Activated CD8-positive, alpha-beta memory T cell treated with anti-CD3 and anti-CD28 coated beads, Interleukin-2, amount 10 ng/mL, durations not matched to agents 7 days and 5 days (primary cell): Measurements from ENCODE around the gene DIPK1B. TPM values are rescaled to one million over a fixed set of nuclear protein-coding genes. Genes with fewer than 3 reads are reported as not detected.

Experiments used
- ATAC-seq: fragments of 150-1000 bp; cut with Tn5 transposase; one replicate; pipeline ENCODE4 v1.10.0; 2021; ENCODE audit warnings: moderate library complexity
- CTCF ChIA-PET: fragments of 350-600 bp; sonication (Branson Sonifier 250); formaldehyde crosslinking; loops from one replicate; lab custom pipeline; 2021; ENCODE audit warnings: antibody characterized with exemption; lab: Charles Lee
- DNase-seq: peaks from one replicate; pipeline ENCODE4 v3.0.0-alpha.2; 2020
- H3K27ac Mint-ChIP-seq: one replicate; pipeline ENCODE4 v1.8.0; 2021; ENCODE audit warnings: mild to moderate bottlenecking, mixed read lengths
- H3K27me3 Mint-ChIP-seq: one replicate; pipeline ENCODE4 v1.8.0; 2021; ENCODE audit warnings: mixed read lengths
- H3K36me3 Mint-ChIP-seq: one replicate; pipeline ENCODE4 v1.8.0; 2021; ENCODE audit warnings: mild to moderate bottlenecking, mixed read lengths
- H3K4me1 Mint-ChIP-seq: one replicate; pipeline ENCODE4 v1.8.0; 2021; ENCODE audit warnings: mixed read lengths
- H3K4me3 Mint-ChIP-seq: one replicate; pipeline ENCODE4 v1.8.0; 2021; ENCODE audit warnings: mild to moderate bottlenecking, moderate library complexity, mixed read lengths
- H3K9me3 Mint-ChIP-seq: one replicate; pipeline ENCODE4 v1.8.0; 2022; ENCODE audit warnings: low read depth, mixed read lengths
- total RNA-seq, 2 experiments: library from RNA; stranded (reverse); gene quantifications; one replicate each; pipeline ENCODE4 v1.2.3, GENCODE V29; 2021

The DIPK1B gene
- total RNA-seq, 2 experiments from 2014 or later = not detected

GRCh38 chr9:136676920-136677686, 35.3 kb upstream of the DIPK1B start:
- Mint-ChIP-seq H3K4me1 (no peaks in the 10 kb centered on the region), H3K27ac (no peak overlapping the region), H3K4me3 (no peak overlapping the region), H3K36me3 (no peaks in the 10 kb centered on the region), H3K9me3 (no peaks in the 10 kb centered on the region), H3K27me3 (no peaks in the 10 kb centered on the region)
- CTCF ChIA-PET = interaction anchor here (1.4 kb wide), 1 partner anchor 17 kb away, joined by 4 read pairs; no protein-coding TSS in a partner anchor
- DNase-seq = no peak
- ATAC-seq = no peak

DNA sequence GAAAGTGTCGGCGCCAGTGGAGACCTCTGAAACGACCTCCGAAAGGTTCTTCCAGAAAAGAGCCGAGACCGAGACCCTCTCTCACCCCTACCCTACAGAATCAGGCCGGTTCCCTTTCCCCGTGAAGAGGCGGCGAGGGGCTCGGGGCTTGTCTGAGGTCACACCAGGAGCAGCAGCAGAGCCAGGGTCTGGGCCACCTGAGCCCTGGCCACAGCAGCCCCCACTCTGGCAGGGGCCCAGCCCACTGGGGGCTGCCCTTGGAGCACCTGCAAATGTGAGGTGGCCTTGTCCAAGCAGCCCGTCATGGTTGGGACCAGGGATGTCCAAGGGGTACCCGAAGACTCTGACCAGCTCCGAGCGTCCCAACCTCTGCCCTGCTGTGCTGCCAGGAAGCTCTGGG, 34.3 kb upstream of the DIPK1B start:
- CTCF ChIA-PET = no interaction called here
- Mint-ChIP-seq H3K27me3 (no peaks in the 10 kb centered on the region), H3K4me1 (no peaks in the 10 kb centered on the region), H3K4me3 (no peak overlapping the region), H3K27ac (no peak overlapping the region), H3K9me3 (no peaks in the 10 kb centered on the region), H3K36me3 (no peaks in the 10 kb centered on the region)
- ATAC-seq = no peak
- DNase-seq = no peak

- CTCF ChIA-PET = no interaction called here
- no peaks in the 10 kb centered on the region for H3K9me3 Mint-ChIP-seq
- H3K4me3 Mint-ChIP-seq = no peak overlapping the region
- no peak overlapping the region for H3K27ac Mint-ChIP-seq
- DNase-seq (no peak), ATAC-seq (peak; percentile 25)
- H3K36me3 Mint-ChIP-seq = no peaks in the 10 kb centered on the region
- H3K4me1 Mint-ChIP-seq = no peaks in the 10 kb centered on the region
- no peaks in the 10 kb centered on the region for H3K27me3 Mint-ChIP-seq
Measured at GRCh38 chr9:136678624-136679023, 33.7 kb upstream of the DIPK1B start.

GRCh38 chr9:136679431-136679941, 32.9 kb upstream of the DIPK1B start:
- CTCF ChIA-PET = no interaction called here
- ATAC-seq (no peak), DNase-seq (no peak)
- Mint-ChIP-seq H3K36me3 (no peaks in the 10 kb centered on the region), H3K9me3 (no peaks in the 10 kb centered on the region), H3K27me3 (no peaks in the 10 kb centered on the region), H3K27ac (no peak overlapping the region), H3K4me1 (no peaks in the 10 kb centered on the region), H3K4me3 (no peak overlapping the region)

DNA sequence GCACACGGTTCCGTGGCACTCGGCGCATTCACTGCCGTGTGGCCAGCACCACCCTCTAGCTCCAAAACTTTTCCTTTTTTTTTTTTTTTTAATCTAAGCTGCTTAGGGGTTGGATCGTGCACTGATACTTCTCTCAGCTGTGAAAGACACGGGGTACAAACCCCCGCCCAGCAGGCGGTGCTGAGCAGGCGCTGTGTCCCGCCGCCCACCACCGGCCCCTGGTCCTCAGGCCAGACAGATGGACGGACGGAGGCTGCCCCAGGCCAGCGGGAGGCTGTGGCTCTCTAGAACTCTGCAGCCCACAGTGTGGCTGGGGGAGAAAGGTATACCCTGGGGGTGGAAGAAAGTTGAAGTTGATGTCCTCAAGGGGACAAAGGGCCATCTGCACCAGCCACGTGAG, 31.3 kb upstream of the DIPK1B start:
- Mint-ChIP-seq H3K4me3 (no peak overlapping the region), H3K36me3 (no peaks in the 10 kb centered on the region), H3K27ac (no peak overlapping the region), H3K27me3 (no peaks in the 10 kb centered on the region), H3K4me1 (peaks cover 3% of the 10 kb centered on the region), H3K9me3 (no peaks in the 10 kb centered on the region)
- DNase-seq (no peak), ATAC-seq (no peak)
- CTCF ChIA-PET = interaction anchor here (1.1 to 7.6 kb wide), 2 partner anchors 9 to 48 kb away, joined by 3 to 33 read pairs; no protein-coding TSS in a partner anchor

GRCh38 chr9:136681945-136682699, 30.2 kb upstream of the DIPK1B start:
- H3K27me3 Mint-ChIP-seq = no peaks in the 10 kb centered on the region
- H3K9me3 Mint-ChIP-seq = no peaks in the 10 kb centered on the region
- H3K36me3 Mint-ChIP-seq = no peaks in the 10 kb centered on the region
- CTCF ChIA-PET = interaction anchor here (1.3 to 7.6 kb wide), 2 partner anchors 10 to 13 kb away, joined by 3 to 33 read pairs; no protein-coding TSS in a partner anchor
- H3K4me3 Mint-ChIP-seq = no peak overlapping the region
- peaks cover 7% of the 10 kb centered on the region for H3K4me1 Mint-ChIP-seq
- DNase-seq (no peak), ATAC-seq (no peak)
- H3K27ac Mint-ChIP-seq = no peak overlapping the region

GRCh38 chr9:136682710-136683109, 29.7 kb upstream of the DIPK1B start:
- no peak for DNase-seq
- Mint-ChIP-seq H3K9me3 (no peaks in the 10 kb centered on the region), H3K4me1 (peaks cover 7% of the 10 kb centered on the region), H3K4me3 (no peak overlapping the region), H3K36me3 (no peaks in the 10 kb centered on the region), H3K27ac (no peak overlapping the region), H3K27me3 (no peaks in the 10 kb centered on the region)
- no peak for ATAC-seq
- CTCF ChIA-PET = interaction anchor here (0.9 to 7.6 kb wide), 3 partner anchors 11 to 84 kb away, joined by 3 to 33 read pairs (median 3); no protein-coding TSS in a partner anchor

DNA sequence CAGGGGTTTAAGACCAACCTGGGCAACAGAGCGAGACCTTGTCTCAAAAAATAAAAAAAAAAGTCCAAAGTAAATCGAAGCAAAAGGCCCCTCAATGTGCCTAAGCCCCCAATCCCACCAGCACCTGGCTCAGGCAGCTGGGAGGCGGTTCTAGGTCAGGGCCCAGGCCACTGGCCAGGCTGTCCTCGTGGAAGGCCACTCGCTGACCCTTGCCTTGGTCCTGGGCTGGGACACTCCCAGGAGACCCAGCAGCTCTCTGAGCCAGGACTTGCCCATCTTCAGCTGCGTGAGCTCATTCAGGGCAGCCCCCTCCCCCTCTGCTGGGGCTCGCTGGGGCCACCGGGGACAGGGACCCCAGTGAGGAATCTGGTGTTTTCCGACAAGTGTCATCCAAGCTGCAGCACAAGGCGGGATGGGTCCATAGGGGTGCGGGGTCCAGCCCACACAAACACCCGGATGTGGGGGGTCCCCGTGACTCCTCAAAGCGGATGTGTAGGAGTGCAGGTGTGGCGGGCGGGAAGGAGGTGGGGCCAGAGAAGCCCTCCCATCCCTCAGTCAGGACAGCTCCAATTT, 29.1 kb upstream of the DIPK1B start:
- Mint-ChIP-seq H3K4me1 (peaks cover 11% of the 10 kb centered on the region), H3K36me3 (no peaks in the 10 kb centered on the region), H3K9me3 (no peaks in the 10 kb centered on the region), H3K4me3 (no peak overlapping the region), H3K27me3 (peaks cover 1% of the 10 kb centered on the region), H3K27ac (no peak overlapping the region)
- ATAC-seq (no peak), DNase-seq (no peak)
- CTCF ChIA-PET = interaction anchor here (0.9 to 7.6 kb wide), 3 partner anchors 11 to 83 kb away, joined by 3 to 33 read pairs (median 3); no protein-coding TSS in a partner anchor

- CTCF ChIA-PET = interaction anchor here (7.6 kb wide), 1 partner anchor 12 kb away, joined by 33 read pairs; no protein-coding TSS in a partner anchor
- Mint-ChIP-seq H3K27me3 (peaks cover 5% of the 10 kb centered on the region), H3K9me3 (no peaks in the 10 kb centered on the region), H3K27ac (no peak overlapping the region), H3K4me1 (peaks cover 13% of the 10 kb centered on the region), H3K36me3 (no peaks in the 10 kb centered on the region), H3K4me3 (no peak overlapping the region)
- no peak for DNase-seq
- ATAC-seq = no peak
Measured at GRCh38 chr9:136683755-136684154, 28.6 kb upstream of the DIPK1B start.

DNA sequence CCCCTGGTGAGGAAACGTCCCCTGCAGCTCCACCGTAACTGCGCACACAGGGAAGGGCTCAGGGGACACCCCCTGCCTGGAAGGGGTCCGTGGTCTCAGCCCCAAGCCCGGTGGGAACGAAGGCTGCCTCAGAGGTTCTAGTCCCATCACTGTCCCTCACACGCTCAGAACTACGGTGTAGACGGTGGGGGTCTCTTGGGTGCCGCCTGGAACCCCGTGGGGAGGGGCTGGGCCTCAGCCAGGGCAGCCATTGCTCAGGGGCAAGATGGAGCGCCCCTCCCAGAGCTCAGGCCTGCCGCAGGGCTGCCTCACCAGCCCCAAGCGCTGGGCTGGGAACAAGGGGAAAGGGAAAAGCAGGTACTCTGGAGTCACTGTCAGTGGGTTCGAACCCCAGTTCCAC, 28.0 kb upstream of the DIPK1B start:
- no peaks in the 10 kb centered on the region for H3K36me3 Mint-ChIP-seq
- peaks cover 9% of the 10 kb centered on the region for H3K27me3 Mint-ChIP-seq

GRCh38 chr9:136684799-136685198, 27.6 kb upstream of the DIPK1B start:
- Mint-ChIP-seq H3K27me3 (peaks cover 10% of the 10 kb centered on the region), H3K4me3 (no peak overlapping the region), H3K4me1 (peaks cover 13% of the 10 kb centered on the region), H3K27ac (no peak overlapping the region), H3K9me3 (no peaks in the 10 kb centered on the region), H3K36me3 (no peaks in the 10 kb centered on the region)
- no peak for ATAC-seq
- no peak for DNase-seq
- CTCF ChIA-PET = interaction anchor here (7.6 kb wide), 1 partner anchor 13 kb away, joined by 33 read pairs; no protein-coding TSS in a partner anchor

More for the DNA sequence above, 28.0 kb upstream of the DIPK1B start:
- no peak for DNase-seq
- CTCF ChIA-PET = interaction anchor here (7.6 kb wide), 1 partner anchor 12 kb away, joined by 33 read pairs; no protein-coding TSS in a partner anchor
- Mint-ChIP-seq H3K27ac (no peak overlapping the region), H3K4me3 (no peak overlapping the region), H3K9me3 (no peaks in the 10 kb centered on the region), H3K4me1 (peaks cover 13% of the 10 kb centered on the region)
- ATAC-seq = no peak

- Mint-ChIP-seq H3K4me1 (peaks cover 13% of the 10 kb centered on the region), H3K27me3 (peaks cover 10% of the 10 kb centered on the region), H3K4me3 (no peak overlapping the region), H3K27ac (no peak overlapping the region), H3K36me3 (no peaks in the 10 kb centered on the region), H3K9me3 (no peaks in the 10 kb centered on the region)
- ATAC-seq = no peak
- CTCF ChIA-PET = interaction anchor here (2.7 to 7.6 kb wide), 2 partner anchors 13 to 43 kb away, joined by 11 to 33 read pairs; no protein-coding TSS in a partner anchor
- no peak for DNase-seq
Measured at GRCh38 chr9:136685216-136685615, 27.2 kb upstream of the DIPK1B start.
